Activated CD4-positive, alpha-beta T cell treated with anti-CD3 and anti-CD28 coated beads for 48 hours (primary cell): Measurements from ENCODE around the gene PPFIBP2.

Source experiments
- DNase-seq: peaks from one replicate; pipeline ENCODE4 v3.0.0-alpha.2; 2020

The PPFIBP2 gene

DNA sequence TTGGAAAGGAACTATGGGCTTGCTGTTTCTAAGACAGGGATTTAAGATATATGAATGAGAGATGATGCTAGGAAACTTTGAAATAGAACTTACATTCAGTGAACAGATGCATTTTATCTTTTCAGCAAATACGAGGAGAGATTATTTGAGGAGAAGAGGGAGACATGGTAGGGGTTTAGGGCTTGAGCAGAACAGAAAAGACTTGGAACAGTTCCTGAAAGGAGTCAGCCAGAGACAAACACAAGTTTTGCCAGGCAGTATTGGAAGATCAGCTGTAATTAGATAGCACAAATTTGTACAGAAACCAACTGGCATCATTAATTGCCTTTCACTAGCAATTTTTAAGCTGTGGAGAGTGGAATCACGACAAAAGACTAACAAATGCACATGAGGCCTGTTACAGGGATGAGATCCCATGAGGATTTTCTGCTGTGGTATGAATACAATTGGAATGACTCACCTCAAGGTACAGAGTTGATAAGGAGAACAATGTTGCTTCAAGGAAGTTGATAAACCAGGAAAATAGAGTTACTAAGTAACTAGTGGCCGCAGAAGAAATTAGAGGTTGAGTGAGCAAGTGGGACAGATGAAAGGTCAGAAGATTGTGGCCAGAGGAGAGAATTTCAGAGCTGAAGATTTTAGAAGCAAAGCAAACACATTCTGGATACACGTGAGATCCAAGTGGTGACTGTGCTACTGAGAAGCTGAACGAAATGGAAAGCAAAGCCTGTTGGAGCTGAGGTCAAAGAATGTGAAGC lies 91.6 kb downstream of the PPFIBP2 start:
- DNase-seq, result no peak

DNA sequence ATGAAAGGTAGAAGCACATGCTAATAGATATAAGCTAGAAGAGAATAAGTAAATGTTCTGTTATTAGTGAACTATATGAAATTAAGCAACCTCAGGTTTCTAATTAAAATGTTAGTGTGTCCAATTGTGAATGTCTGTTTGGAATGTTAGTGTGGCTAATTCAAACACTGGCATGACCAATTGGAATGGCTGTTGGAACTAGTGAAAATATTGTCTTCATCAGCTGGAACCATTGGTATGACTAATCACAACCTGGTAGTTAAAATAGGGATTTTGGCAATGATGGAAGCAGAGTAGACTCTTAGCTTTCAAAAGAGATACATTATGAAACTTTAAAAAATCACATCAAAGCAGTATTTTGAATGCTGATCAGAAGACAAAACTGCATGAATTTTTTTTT lies 92.7 kb downstream of the PPFIBP2 start:
- DNase-seq, result no peak

DNA sequence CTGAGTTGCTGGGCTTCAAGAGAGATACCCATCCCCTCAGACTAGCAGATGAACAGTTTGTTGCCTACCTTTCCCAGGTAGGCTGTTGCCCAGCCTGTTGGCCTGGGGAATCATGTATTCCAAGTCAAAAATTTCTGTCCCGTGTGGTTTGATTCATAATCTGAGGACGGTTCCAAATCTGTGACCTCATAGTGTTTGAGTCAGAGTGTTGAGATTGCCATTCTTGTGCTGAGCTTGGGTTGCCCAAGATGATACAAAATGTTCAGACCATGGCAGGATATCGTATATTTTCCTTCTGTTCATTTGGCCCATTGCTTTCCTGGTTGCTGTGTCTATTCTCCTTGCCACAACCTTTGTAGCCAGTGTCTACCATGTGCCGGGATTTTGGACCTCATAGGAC lies 95.2 kb downstream of the PPFIBP2 start:
- DNase-seq, result no peak

DNA sequence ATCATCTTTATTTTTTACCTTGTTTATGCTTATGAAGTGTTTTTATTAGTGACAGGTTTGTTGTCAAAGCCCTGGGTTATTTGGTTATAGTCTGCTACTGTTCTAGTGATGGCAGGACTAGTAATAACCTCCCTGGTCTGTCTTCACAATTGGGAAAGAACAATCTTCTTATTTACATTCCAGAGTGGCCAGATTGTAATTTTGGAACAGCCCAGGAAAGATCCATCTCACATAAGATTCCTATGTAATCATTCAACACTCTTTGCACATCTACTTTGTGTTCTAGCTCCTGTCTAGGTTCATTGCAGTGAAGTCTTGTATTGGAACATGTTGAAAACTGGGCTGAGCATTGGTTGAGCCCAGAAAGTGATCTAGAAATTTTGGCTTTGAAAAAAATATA lies 95.7 kb downstream of the PPFIBP2 start:
- no peak for DNase-seq

DNA sequence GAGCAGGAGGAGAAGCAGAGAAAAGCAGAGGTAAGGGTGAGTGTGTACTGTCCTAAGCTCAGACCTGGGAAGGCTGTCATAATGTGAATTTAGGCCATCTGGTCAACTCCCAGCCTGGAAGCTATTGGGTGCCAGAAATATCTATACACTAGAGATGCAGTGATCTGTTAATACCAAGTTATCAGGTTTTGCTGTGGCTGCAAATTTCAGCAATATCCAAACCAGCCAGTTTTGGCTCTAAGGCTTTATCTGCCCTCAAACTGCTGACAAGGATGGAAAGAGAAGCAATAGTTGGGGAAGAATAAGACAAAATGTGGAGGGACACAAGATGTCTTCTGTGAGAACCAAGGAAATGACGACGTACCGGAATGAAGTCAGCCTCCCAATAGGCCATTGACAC lies 96.6 kb downstream of the PPFIBP2 start:
- DNase-seq, result no peak

DNA sequence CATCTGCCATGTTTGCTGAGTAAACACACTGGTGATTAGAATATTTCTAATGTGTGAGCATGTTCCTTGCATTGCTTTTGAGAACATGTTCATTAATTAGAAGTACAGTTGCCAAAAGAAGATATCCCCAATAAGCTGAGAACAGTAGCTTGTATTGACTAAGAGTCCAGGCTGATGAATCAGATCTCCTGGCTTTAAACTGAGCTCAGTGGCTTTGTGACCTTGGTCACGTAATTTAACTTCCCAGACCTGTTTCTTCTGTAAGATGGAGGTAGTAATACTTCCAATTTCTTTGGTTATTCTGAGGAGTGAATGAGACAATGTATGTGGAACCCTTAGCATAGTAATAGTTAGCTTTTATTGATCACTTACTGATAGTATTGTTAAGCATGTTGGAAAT lies 97.6 kb downstream of the PPFIBP2 start:
- DNase-seq, result no peak

DNA sequence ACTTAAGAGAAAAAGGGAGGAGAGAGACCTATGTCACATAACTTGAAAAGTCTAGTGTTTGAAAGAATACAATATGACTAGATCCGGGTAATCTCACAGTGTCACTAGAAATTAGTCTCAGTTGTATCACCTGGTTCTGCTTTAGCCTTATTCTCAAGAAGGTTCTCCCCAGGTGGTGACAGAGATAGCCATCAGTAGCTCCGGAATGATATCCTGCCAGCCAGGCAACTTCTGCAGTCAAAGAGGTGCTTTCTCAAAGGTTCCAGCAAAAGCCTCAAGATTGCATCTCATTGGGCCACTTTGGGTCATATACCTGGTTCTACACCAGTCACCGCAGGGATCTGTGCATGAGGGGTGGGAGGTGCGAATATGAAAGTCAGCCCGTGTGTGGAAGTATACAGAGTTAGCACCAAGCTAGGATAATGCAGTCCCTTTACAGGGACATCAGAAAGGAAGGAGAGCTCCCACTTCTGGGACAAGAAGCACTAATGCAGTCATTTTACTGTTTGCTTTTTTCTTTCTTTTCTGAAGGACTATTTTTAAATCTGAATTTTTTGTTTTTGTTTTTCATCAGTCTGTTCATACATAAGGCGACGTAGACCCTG lies 98.4 kb downstream of the PPFIBP2 start:
- DNase-seq, result no peak

DNA sequence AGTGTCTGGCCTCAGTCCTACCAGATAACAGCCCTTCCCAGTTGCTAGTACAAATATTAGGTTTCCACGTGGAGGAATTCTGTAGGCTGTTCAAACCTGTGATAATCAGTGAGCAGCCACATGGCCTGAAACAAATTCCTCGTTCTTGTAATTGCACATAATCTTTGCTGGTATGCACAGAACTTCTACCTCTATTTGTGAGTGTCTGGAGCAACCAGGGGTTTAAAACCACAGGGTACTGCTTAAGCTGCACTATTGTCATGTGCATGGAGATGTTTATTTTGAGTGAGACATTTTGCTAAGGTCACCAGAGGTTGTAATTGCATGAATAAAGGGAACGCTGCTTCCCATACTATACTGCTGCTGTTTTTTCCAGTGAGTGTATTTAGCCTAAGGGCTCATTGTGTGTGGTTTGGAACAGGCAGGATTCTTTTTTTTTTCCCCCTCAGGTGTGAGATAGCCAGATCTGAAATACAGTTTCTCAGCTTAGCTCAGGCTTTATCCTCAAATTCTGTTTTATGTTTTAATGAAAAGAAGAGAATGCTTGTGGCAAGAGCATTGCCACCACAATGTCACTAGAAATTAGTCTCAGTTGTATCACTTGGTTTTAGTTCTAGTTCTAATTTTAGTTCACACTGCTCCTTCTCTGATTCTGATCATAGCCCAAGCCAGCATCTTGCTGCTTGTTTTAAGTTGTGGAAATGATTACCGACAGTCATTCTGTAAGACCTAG lies 99.0 kb downstream of the PPFIBP2 start:
- no peak for DNase-seq

DNA sequence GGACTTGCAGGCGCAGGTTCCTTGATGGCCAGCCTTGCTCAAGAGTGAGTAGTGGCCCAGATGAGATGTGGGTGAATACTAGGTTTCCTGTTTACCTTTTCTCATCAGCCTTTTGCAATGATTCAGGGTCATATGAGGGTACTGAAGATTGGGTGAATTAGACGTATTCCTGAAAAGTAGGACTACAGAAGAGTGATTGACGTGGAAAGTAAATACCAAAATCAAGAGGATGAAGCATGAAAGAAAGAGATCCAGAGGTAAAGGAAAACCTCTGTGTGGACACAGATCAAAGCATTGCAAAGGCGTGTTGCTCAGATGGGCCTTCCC lies 99.6 kb downstream of the PPFIBP2 start:
- no peak for DNase-seq

DNA sequence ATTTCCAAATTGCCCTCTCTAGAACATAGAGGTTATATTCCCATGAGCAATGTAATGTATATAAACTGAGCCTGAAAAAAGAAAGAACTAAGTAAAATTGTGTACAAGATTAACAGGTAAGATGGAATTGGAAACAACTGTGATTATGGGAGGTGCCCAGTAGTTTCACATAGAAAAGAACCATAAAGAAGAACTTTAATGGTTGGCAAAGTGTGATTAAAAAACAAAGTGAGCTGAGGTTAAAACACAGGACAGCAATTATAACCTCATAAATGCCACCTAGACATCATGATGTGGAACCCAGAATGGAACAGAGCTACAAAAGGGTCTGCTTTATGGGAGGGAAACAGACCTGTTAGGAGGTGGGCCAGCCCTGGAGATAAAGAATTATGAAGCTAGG lies 100.9 kb downstream of the PPFIBP2 start:
- DNase-seq, result no peak

DNA sequence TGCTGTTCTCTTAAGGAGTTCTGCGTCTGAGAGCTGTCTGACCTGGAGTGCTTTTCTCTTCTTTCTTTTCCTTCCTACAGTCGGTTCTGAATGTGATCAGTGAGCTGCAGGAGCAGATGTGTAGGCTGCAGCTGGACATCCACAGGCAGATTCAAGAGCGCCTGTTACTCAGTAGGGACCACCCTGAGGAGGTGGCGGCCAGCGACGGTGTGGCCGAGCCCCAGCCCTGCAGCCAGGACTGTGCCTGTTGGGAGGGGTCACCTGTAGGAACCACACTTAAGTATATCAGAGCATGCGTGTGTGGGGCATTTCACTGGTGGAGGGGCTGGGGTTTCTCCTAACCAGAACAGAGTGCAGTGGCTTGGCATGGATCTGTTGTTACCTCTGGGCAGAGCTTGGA lies 103.2 kb downstream of the PPFIBP2 start:
- DNase-seq, result no peak

DNA sequence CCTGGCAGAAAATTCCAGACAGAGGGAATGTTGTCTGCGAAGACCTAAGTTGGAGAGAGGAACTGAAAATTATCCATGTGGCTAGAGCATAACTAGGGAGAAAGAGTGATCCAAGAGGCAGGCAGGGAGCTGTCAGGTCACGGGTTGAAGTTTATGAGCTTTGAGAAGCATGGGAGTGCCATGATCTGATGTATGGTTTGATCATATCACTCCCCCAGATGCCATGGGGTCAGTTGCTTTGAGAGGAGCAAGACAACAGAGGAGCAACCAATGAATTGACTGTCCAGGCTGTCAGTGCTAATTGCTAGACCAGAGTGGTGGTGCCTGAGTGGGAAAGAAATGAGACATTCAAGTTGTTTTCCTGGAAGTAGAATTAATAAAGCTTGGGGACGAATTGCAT lies 105.5 kb downstream of the PPFIBP2 start:
- no peak for DNase-seq

DNA sequence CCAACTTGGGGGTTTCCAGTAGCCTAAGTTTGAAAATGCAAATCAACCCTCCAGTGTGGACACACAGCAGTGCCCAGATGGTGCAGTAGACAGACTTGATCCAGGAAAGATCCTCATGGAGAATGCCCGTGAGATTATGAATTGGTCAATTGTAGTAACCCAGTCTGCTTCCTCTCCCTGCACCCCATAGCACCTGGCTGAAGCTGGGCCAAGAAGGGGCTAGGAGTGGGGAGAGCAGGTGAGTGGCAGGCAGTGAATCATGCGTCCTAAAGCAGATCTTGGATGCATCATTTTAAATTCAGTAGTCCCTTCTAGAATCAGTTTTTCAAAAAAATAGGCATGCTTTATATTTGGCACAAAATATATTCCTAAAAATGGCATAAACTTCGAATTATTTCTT lies 107.3 kb downstream of the PPFIBP2 start:
- DNase-seq, result no peak

DNA sequence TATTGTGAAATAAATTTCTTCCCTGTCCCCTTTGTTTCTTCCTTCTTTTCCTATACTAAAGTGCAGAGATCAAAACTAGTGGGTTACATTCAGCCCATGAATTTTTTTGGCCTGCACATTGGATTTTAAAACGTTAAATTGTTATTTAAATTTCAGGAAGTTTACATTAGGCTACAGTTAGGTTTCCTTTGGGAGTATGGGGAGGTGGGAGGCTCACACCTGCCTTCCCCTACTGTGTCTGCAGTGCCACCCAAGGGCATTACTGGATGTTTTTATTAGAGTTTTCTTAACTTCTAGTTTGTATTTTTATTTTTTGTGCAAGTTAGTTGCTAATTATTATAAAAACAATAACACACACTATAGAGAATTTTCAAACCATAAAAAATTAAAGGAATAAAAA lies 107.8 kb downstream of the PPFIBP2 start:
- no peak for DNase-seq

DNA sequence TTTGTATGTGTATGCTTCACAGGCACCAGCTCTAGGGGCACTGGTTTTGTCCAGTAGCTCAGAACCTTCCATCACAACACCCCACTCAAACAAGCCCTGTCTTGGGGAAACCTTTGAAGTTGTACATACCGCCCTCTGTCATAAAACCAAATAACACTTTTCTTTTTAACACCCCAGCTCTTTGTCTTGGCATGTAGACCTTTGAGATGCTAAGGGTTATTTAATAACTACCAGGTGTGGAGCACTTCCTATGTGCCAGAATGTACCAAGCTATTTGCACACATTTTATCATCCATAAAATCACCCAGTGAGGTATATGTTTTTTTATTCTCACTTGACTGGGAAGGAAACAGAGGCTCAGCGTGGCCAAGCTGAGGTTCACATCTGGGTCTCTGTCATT lies 108.9 kb downstream of the PPFIBP2 start:
- DNase-seq, result no peak

DNA sequence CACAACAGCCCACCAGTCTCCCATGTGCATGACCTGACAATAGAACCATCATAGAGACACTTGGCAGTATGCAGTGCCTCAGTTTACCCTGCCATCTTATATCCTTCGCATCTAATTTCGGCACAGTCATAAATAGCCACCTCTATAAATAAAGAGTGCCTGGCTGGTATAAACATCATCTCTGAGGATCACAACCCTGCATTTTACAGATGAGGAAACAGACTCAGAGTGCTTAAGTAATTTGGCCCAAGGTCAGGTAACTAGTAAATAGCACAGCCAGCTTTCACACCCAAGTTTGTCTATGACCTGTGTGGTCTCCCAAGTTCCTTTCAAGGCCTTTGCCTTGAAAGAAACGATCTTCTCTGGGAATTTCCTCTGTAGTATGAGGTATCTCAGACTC lies 114.9 kb downstream of the PPFIBP2 start:
- DNase-seq, result no peak

DNA sequence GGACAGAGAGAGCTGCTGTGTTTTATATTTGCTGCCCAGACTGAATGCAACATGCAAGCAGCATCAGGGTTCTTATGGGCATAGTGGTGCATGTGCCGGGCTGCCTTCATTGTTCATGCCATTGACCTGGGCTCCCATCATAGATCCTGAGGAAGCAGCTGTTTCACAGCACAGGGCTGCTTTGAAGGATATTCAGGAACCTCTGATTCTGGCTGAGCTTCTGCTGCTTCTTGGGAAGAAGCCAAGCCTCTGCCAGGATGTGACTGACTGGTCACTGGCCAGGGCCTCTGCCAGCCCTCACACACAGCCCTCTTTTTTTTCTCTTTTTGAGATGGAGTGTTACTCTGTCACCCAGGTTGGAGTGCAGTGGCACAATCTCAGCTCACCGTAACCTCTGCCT lies 116.2 kb downstream of the PPFIBP2 start:
- no peak for DNase-seq

DNA sequence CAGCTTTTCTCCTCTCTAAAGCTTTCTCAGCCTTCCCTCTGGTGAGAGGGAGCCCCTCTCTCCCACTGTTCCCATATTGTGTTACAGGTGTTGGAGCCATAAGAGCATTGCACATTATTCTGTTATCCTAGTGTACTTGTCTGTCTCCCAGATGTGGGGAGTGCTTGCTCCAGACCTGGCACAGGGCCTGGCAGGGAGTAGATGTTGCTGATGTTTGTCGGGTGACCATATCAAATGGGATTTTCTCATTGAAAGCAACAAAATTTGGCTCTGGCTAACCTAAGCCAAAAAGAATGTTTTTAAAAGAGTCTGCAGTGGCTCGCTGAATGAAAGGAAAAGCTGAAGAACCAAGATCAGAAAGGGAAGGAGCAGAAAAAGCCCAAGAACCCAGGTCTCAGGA lies 118.4 kb downstream of the PPFIBP2 start:
- no peak for DNase-seq

DNA sequence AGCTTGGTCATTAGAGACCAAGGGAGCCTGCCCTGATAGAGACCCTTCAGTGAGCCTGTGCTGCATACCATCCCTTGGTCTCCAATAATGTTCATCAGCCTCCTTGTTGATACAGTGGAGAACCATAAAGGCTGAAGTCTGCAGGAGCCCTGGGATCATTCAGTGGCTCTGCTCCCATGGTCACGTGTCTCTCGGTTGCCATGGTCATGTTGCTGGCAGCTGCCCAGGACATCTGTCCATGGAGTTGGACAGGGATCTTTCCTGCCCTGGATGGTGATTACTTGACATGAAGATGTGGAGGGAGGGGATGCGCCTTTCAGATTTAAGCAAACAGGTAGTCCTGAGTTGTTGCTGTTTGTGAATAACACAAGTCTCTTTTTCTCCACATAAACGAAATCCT lies 121.3 kb downstream of the PPFIBP2 start:
- no peak for DNase-seq

DNA sequence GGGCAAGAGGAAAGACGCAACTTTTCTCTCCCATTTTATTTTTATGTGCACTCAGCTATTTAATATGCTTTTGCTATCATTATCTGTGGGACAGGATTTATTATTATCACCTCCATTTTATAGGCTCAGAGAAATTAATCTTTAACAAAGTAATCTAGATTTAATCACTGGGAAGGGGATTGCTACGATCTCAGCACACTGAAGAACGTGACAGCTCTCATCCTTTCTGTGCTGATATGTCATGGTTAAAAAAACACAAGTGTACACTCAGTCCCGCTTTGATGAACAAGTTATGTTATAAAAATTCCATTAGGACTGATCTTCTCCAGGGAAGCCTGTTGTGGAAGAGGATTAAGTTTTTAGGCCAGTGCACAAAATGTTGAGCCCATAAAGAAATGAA lies 121.9 kb downstream of the PPFIBP2 start:
- no peak for DNase-seq

DNA sequence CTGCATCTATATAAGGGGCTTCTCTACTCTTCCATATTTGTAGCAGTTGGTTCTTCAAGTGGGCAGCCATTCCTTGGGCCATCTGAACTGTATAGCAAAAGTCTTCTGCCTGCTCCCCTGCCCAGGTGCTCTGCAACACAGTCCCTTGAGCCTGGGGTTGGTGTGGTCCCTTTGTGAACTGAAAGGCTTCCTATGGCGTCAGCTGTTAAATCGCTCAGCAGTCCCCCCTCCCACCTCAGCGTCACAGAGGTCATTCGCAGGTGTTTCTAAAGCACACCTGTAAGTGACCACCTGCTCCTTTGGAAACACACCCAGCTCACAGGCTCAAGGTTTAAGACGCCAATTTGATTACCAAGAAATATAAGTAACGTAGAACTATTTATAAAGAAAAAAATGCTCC lies 122.6 kb downstream of the PPFIBP2 start:
- no peak for DNase-seq

DNA sequence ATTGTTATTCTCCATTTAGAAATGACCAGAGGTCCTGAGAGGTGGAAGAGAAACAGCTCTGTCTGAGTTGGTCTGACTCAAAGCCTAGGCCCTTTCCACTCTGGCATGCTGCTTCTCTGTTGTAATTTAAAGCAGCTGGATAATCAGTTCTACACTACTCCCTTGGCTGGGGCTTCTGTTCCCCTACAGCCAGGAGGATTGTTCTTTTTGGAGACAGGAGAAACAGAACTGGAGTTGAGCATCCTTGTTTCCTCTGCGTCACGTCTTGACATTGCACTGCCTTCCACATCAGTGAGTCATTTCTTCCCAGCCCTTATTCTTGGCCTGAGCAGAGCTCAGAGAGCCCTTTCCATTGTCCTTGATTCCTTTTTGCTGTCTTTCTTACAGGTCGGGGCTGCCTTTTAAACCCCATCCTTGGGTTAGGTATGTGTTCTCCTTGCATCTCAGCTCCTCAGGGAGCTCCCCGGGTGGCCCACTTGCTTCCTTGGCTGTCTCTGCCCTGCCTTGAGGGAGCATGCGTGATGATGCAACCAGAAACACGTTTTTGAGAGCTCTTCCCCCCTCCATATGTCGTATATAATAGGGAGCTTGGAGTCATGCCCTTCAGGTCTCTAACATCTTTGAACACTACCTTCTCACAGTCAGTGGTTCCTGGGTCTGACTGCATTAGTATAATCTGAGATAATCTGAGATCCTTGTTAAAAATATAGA lies 123.8 kb downstream of the PPFIBP2 start:
- DNase-seq, result no peak

DNA sequence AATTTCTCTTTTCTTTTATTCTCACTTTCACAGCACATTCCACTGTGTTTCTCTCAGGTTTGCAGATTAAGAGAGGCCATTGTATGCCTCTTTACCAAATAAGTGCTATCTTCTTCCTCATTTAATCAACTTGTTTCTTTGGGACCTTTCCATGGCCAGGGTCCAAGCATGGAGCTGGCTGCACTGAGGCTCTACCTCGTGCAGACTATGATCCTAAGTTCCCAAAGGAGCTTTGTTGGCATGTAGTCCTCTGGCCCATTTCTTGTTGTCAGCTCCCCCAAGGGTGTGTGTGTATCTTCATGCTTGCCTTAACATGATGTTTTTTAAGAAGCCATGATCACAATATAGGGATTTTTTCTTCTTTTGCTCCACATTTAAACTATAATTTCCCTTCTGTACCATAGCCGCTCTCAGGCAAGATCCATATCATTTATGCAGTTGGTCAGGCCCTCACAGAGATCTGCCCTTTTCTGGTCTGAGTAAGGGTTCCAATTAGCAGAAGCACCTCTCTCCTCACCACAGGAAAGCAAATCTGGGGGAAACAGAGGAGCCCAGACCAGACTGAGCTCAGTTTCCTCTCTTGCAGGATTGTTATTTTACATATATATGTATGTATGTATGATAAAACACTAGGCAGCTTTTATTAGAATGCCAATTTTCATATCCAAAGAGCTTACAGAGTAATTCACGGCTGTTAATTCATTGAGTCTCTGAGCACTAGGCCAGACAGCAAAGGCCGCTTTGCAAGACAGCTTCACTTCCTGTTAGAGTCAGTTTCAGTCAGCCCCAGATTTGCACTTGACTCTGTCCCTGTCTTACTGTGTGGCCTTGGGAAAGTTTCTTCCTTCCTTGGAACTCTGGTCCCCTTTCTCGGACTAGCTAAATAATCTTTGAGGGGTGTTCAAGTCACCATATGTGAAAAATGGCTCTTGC lies 125.2 kb downstream of the PPFIBP2 start:
- no peak for DNase-seq
